ENCODE measurements around the gene EEF1AKMT3. TPM values are rescaled to one million over a fixed set of nuclear protein-coding genes. Genes with fewer than 3 reads are reported as not detected.

The EEF1AKMT3 gene
- total RNA-seq, 2 donors from 2014 or later: 1.9 to 3.6 TPM

- H3K9me3 ChIP-seq: no peaks in the 10 kb centered on the region
- no peak for DNase-seq (ENCODE audit: low spot score)
- H3K27ac ChIP-seq: peak overlapping the region in 1 of 2 donors; percentile 2
- peaks cover 0 to 48% of the 10 kb centered on the region in 2 donors for H3K4me1 ChIP-seq
- H3K36me3 ChIP-seq: peaks cover 85% of the 10 kb centered on the region
- H3K4me3 ChIP-seq: no peak overlapping the region
- TF ChIP-seq CTCF (IDR thresholded peaks at IDR 0.05): no peak
- no peaks in the 10 kb centered on the region for H3K27me3 ChIP-seq
These were observed 49.2 kb downstream of the EEF1AKMT3 start for GRCh38 chr12:57821474-57822214.

- no peak for TF ChIP-seq CTCF (IDR thresholded peaks at IDR 0.05)
- Histone ChIP-seq H3K9me3 (no peaks in the 10 kb centered on the region), H3K36me3 (peaks cover 94% of the 10 kb centered on the region), H3K4me3 (no peak overlapping the region), H3K27ac (peak overlapping the region; percentile 56 to 58), H3K4me1 (peaks cover 0 to 48% of the 10 kb centered on the region in 2 donors), H3K27me3 (no peaks in the 10 kb centered on the region)
- DNase-seq (ENCODE audit: low spot score): no peak
These were observed 50.1 kb downstream of the EEF1AKMT3 start for GRCh38 chr12:57822392-57823130.

- Histone ChIP-seq H3K36me3 (peaks cover 100% of the 10 kb centered on the region), H3K4me1 (peaks cover 0 to 41% of the 10 kb centered on the region in 2 donors), H3K27ac (peak overlapping the region; percentile 56 to 58), H3K27me3 (no peaks in the 10 kb centered on the region), H3K9me3 (no peaks in the 10 kb centered on the region), H3K4me3 (no peak overlapping the region)
- no peak for TF ChIP-seq CTCF (IDR thresholded peaks at IDR 0.05)
- DNase-seq (ENCODE audit: low spot score): no peak
These were observed 50.9 kb downstream of the EEF1AKMT3 start for GRCh38 chr12:57823131-57823907.

DNA sequence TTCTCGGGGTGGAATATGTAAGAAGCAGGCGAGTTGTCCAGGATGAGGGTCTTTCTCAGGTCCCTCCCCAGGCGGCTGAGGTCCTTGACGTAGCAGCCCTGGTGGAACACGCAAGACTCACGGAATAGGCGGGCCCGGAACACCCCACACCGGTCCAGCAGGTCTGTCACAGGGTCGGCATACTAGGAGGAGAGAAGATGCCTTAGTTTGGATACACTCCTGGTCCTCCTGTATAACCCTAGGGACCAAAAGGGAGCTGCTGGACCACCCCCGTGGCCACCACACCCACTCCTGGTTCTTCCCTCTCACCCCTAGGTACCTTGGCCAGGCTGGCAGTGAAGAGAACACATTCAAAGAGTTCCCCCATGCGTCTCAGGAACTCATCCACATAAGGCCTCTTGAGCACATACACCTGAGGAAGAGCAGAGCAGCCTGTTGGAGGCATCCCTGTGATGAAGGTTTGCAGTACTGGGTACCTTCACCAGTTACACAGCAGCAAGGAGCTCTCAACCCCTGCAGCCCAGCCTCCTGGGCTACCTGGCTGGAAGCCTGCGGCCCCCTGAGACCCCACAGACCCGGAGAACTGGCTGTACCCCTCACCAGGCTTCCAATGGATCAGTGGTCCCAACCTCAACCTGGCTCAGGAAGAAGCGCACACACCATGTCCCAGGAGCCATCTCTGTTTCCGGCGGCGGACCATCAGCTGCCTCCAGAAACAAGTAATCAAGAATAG is 51.7 kb downstream of the EEF1AKMT3 start:
- TF ChIP-seq CTCF (IDR thresholded peaks at IDR 0.05): no peak
- Histone ChIP-seq H3K4me1 (peaks cover 0 to 40% of the 10 kb centered on the region in 2 donors), H3K4me3 (no peak overlapping the region), H3K36me3 (peaks cover 100% of the 10 kb centered on the region), H3K9me3 (no peaks in the 10 kb centered on the region), H3K27me3 (no peaks in the 10 kb centered on the region), H3K27ac (peak overlapping the region in 1 of 2 donors; percentile 58)
- no peak for DNase-seq (ENCODE audit: low spot score)

GRCh38 chr12:57825451-57825850 is 53.0 kb downstream of the EEF1AKMT3 start:
- H3K27me3 ChIP-seq: no peaks in the 10 kb centered on the region
- peaks cover 94% of the 10 kb centered on the region for H3K36me3 ChIP-seq
- no peak overlapping the region for H3K4me3 ChIP-seq
- peaks cover 0 to 53% of the 10 kb centered on the region in 2 donors for H3K4me1 ChIP-seq
- no peak for DNase-seq (ENCODE audit: low spot score)
- no peak for TF ChIP-seq CTCF (IDR thresholded peaks at IDR 0.05)
- no peak overlapping the region for H3K27ac ChIP-seq
- no peaks in the 10 kb centered on the region for H3K9me3 ChIP-seq

Data from right atrium auricular region (tissue), 2 donors.